Ishikawa (cell line): Measurements from ENCODE around the gene LPCAT1.

Source experiments
- CEBPB ChIP-seq: IDR thresholded peaks from 2 replicates; pipeline ENCODE4 v1.6.1; 2012
- CREB1 ChIP-seq: IDR thresholded peaks from 2 replicates; pipeline ENCODE4 v1.6.1; 2012; ENCODE audit warnings: low read depth
- EGR1 ChIP-seq: IDR thresholded peaks from 2 replicates; pipeline ENCODE4 v1.6.1; 2012
- EP300 ChIP-seq: IDR thresholded peaks from 2 replicates; pipeline ENCODE4 v1.6.1; 2012; ENCODE audit warnings: borderline replicate concordance
- FOXM1 ChIP-seq: IDR thresholded peaks from 2 replicates; pipeline ENCODE4 v1.6.1; 2012; ENCODE audit warnings: low read depth, borderline replicate concordance
- NFIC ChIP-seq: IDR thresholded peaks from 2 replicates; pipeline ENCODE4 v1.6.1; 2012
- RAD21 ChIP-seq: IDR thresholded peaks from 2 replicates; pipeline ENCODE4 v1.6.1; 2012; ENCODE audit warnings: low read depth
- TAF1 ChIP-seq: IDR thresholded peaks from 2 replicates; pipeline ENCODE4 v1.6.1; 2012; ENCODE audit warnings: low read depth, mild to moderate bottlenecking
- TCF12 ChIP-seq: IDR thresholded peaks from 2 replicates; pipeline ENCODE4 v1.6.1; 2012; ENCODE audit warnings: low read depth
- TEAD4 ChIP-seq: IDR thresholded peaks from 2 replicates; pipeline ENCODE4 v1.6.1; 2012
- USF1 ChIP-seq: IDR thresholded peaks from 2 replicates; pipeline ENCODE4 v1.6.1; 2012
- YY1 ChIP-seq: IDR thresholded peaks from 2 replicates; pipeline ENCODE4 v1.6.1; 2012; ENCODE audit warnings: low read depth
- ZBTB7A ChIP-seq: IDR thresholded peaks from 2 replicates; pipeline ENCODE4 v1.6.1; 2012; ENCODE audit warnings: low read depth
- TF ChIP-seq, protein P1 (sequence below): IDR thresholded peaks from 2 replicates; pipeline ENCODE4 v1.6.1; 2012
- TF ChIP-seq, protein P2 (sequence below): IDR thresholded peaks from 2 replicates; pipeline ENCODE4 v1.6.1; 2012; ENCODE audit warnings: low read depth, mild to moderate bottlenecking

LPCAT1 gene

GRCh38 chr5:1468629-1469527 is 54.9 kb downstream of the LPCAT1 start:
- TF ChIP-seq CEBPB, result no peak
- no peak for TF ChIP-seq ZBTB7A
- TF ChIP-seq EGR1, result no peak
- no peak for TF ChIP-seq USF1
- no peak for TF ChIP-seq EP300
- TF ChIP-seq, protein P1, sequence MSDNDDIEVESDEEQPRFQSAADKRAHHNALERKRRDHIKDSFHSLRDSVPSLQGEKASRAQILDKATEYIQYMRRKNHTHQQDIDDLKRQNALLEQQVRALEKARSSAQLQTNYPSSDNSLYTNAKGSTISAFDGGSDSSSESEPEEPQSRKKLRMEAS, result no peak
- no peak for TF ChIP-seq RAD21
- TF ChIP-seq, protein P2, sequence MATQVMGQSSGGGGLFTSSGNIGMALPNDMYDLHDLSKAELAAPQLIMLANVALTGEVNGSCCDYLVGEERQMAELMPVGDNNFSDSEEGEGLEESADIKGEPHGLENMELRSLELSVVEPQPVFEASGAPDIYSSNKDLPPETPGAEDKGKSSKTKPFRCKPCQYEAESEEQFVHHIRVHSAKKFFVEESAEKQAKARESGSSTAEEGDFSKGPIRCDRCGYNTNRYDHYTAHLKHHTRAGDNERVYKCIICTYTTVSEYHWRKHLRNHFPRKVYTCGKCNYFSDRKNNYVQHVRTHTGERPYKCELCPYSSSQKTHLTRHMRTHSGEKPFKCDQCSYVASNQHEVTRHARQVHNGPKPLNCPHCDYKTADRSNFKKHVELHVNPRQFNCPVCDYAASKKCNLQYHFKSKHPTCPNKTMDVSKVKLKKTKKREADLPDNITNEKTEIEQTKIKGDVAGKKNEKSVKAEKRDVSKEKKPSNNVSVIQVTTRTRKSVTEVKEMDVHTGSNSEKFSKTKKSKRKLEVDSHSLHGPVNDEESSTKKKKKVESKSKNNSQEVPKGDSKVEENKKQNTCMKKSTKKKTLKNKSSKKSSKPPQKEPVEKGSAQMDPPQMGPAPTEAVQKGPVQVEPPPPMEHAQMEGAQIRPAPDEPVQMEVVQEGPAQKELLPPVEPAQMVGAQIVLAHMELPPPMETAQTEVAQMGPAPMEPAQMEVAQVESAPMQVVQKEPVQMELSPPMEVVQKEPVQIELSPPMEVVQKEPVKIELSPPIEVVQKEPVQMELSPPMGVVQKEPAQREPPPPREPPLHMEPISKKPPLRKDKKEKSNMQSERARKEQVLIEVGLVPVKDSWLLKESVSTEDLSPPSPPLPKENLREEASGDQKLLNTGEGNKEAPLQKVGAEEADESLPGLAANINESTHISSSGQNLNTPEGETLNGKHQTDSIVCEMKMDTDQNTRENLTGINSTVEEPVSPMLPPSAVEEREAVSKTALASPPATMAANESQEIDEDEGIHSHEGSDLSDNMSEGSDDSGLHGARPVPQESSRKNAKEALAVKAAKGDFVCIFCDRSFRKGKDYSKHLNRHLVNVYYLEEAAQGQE, result no peak

GRCh38 chr5:1468247-1468612 is 55.5 kb downstream of the LPCAT1 start:
- TF ChIP-seq RAD21 (peak; percentile 61), ZBTB7A (no peak)

- TF ChIP-seq TEAD4 (no peak), TCF12 (no peak)
Measured at GRCh38 chr5:1467341-1468246, 56.2 kb downstream of the LPCAT1 start.

DNA sequence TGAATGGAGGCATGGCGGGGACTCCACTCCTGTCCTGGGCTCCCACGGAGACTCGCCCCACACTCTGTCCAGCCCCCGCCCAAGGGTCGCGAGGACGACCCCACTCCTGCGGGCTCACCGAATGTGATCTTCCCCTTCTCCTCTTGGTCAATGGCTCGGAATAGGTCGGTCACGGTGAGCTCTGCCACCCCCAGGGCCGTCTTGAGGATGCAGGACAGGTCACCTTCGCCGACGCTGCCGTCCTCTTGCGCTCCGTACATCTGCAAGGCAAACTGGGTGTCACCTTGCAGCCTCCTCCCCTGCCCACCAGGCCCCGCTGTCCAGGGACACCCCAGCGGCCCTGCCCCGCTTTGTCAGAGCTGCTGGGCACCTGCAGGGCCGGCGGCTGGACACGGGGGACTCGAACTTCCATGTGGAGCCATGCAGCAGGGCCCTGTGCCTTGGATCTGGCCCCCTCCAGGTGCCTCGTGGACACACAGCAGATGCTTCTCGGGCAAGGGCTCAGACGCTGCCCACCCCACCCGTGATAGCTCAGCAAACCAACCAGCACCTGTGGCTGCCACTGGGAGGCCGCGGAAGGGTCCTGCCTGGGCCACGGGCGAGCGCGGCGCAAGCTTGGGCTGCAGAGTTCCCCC is 57.0 kb downstream of the LPCAT1 start:
- no peak for TF ChIP-seq FOXM1
- TF ChIP-seq TAF1, result no peak
- TF ChIP-seq EP300, result no peak
- TF ChIP-seq, protein P1, result no peak
- TF ChIP-seq YY1, result no peak
- TF ChIP-seq USF1, result no peak
- no peak for TF ChIP-seq TCF12
- no peak for TF ChIP-seq NFIC
- no peak for TF ChIP-seq RAD21
- no peak for TF ChIP-seq CEBPB
- no peak for TF ChIP-seq EGR1
- no peak for TF ChIP-seq TEAD4
- TF ChIP-seq ZBTB7A, result no peak
- TF ChIP-seq CREB1, result no peak
- TF ChIP-seq, protein P2, result no peak

- TF ChIP-seq CEBPB (no peak), CREB1 (no peak), TEAD4 (no peak), EP300 (no peak), NFIC (no peak), TAF1 (no peak), RAD21 (no peak), EGR1 (no peak), FOXM1 (no peak), TCF12 (no peak), ZBTB7A (no peak), YY1 (no peak), USF1 (no peak)
- TF ChIP-seq, protein P2, result no peak
- TF ChIP-seq, protein P1, result no peak
Measured at GRCh38 chr5:1465966-1466471, 57.7 kb downstream of the LPCAT1 start.
